OCI-LY3 (cell line): Measurements from ENCODE around the gene SMARCD2.
"Not testable (repeated sequence)": the region's sequence is repeated elsewhere in the genome, so short reads cannot be mapped to it uniquely, and the experiment has no call there.

Experiments used
- EZH2phosphoT487 ChIP-seq: fragments of 200-600 bp; shearing (Covaris generic); IDR thresholded peaks from 2 replicates; pipeline ENCODE4 v1.6.1; 2018; ENCODE audit warnings: antibody characterized with exemption, mixed run types, low read depth
- TF ChIP-seq, protein P1 (sequence below): fragments of 200-600, 300-600 bp; sonication (generic); IDR thresholded peaks from 2 replicates; pipeline ENCODE4 v1.5.1; 2014; ENCODE audit warnings: antibody characterized with exemption, low read length, low read depth

DNA sequence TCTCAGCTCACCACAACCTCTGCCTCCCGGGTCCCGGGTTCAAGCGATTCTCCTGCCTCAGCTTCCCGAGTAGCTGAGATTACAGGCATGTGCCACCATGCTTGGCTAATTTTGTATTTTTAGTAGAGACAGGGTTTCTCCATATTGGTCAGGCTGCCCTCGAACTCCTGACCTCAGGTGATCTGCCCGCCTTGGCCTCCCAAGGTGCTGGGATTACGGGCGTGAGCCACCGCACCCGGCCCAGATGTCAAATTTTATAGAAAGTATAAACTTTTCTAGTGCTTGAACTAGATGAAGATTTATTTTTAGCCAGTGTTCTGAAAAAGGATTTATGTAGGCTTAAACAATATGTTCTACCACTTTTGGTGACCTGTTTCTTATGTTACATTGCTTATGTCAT is 46.1 kb downstream of the SMARCD2 start:
- TF ChIP-seq, protein P1, sequence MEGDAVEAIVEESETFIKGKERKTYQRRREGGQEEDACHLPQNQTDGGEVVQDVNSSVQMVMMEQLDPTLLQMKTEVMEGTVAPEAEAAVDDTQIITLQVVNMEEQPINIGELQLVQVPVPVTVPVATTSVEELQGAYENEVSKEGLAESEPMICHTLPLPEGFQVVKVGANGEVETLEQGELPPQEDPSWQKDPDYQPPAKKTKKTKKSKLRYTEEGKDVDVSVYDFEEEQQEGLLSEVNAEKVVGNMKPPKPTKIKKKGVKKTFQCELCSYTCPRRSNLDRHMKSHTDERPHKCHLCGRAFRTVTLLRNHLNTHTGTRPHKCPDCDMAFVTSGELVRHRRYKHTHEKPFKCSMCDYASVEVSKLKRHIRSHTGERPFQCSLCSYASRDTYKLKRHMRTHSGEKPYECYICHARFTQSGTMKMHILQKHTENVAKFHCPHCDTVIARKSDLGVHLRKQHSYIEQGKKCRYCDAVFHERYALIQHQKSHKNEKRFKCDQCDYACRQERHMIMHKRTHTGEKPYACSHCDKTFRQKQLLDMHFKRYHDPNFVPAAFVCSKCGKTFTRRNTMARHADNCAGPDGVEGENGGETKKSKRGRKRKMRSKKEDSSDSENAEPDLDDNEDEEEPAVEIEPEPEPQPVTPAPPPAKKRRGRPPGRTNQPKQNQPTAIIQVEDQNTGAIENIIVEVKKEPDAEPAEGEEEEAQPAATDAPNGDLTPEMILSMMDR: not testable (repeated sequence)
- not testable (repeated sequence) for TF ChIP-seq EZH2phosphoT487
